Measurements from ENCODE around the gene RCBTB1.
A peak's percentile ranks its signal among the peaks of the same experiment; 100 is the strongest.
"Not testable (repeated sequence)": the region's sequence is repeated elsewhere in the genome, so short reads cannot be mapped to it uniquely, and the experiment has no call there.

Gene RCBTB1

DNA sequence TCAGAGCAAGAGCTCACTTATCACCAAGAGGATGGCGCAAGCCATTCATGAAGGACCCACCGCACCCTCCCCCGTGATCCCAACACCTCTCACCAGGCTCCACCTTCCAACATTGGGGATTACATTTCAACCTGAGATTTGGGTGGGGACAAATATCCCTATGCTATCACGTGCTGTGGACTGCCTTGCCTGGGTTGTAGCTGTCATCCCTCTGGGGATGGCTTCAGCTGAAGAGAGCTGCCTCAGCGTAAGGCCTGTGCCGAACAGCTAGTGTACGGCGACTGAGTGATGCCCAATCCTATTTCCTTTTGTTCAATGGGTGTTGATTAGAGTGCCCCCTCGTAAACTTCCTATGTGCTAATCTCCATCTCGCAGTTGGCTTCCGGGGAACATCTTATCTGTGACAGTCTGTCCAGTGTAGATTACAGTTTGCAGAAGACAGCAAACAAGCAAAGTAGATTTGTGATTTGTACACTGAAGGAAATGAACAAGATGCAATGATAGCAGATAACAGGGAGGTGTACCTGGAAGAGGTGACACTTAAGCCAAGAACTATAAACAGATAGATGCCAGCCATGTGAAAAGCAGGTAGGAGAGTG, 11.8 kb upstream of the RCBTB1 start:
- H3K9me3 ChIP-seq (ENCODE audit: control insufficient read depth in 1 of 2, low read length in 2 of 2): no peaks in the 10 kb centered on the region
- H3K27me3 ChIP-seq (ENCODE audit: low read depth, low read length): no peaks in the 10 kb centered on the region
- H3K4me3 ChIP-seq (ENCODE audit: low read depth in 1 of 2, low read length in 2 of 2): no peak overlapping the region
- H3K36me3 ChIP-seq (ENCODE audit: control insufficient read depth in 1 of 2, insufficient read depth in 2 of 2, low read length in 2 of 2): no peaks in the 10 kb centered on the region
- H3K4me1 ChIP-seq (ENCODE audit: control insufficient read depth in 1 of 2, insufficient read depth in 2 of 2, low read length in 2 of 2): no peaks in the 10 kb centered on the region
- no peak overlapping the region for H3K27ac ChIP-seq (ENCODE audit: low read length)

DNA sequence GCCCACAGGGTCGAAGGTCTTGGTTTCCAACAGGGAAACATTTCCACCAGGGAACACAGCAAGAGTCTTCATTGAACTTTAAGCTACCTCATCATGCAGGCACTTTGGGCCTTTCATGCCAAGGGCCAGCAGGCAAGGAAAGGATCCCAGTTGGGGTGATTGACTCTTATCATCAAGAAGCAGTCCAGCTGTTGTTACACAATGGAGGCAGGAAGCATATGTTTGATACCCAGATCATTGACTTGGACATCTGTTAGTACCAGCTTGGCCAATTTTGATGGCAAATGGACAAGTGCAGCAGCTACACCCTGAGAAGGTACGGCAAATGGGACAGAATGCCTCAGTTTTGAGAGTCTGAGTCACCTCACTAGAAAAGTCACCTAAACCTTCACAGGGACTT, 10.9 kb upstream of the RCBTB1 start:
- H3K4me3 ChIP-seq (ENCODE audit: low read depth in 1 of 2, low read length in 2 of 2): no peak overlapping the region
- H3K27me3 ChIP-seq (ENCODE audit: low read depth, low read length): no peaks in the 10 kb centered on the region
- H3K4me1 ChIP-seq (ENCODE audit: control insufficient read depth in 1 of 2, insufficient read depth in 2 of 2, low read length in 2 of 2): no peaks in the 10 kb centered on the region
- no peaks in the 10 kb centered on the region for H3K36me3 ChIP-seq (ENCODE audit: control insufficient read depth in 1 of 2, insufficient read depth in 2 of 2, low read length in 2 of 2)
- H3K27ac ChIP-seq (ENCODE audit: low read length): no peak overlapping the region
- no peaks in the 10 kb centered on the region for H3K9me3 ChIP-seq (ENCODE audit: control insufficient read depth in 1 of 2, low read length in 2 of 2)

DNA sequence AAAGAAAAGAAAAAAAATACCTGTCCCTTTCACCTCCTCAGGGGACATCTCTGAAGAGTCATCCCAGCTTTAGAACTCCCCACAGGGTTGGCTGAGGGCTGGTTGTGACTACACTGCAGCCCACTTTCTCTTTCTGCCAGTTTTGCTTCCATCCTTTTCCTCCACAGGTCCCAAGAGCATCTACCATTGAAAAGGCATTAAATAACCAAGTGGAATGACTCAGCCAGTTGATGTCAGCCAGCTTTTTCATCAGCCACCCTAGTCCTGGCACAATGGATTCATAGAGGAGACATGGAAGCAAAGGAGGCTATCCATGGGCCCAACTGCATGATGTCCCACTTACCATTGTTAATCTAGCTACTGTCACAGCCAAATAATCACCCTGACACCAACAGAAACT, 9.2 kb upstream of the RCBTB1 start:
- Histone ChIP-seq H3K27me3 (ENCODE audit: low read depth, low read length) (no peaks in the 10 kb centered on the region), H3K27ac (ENCODE audit: low read length) (no peak overlapping the region), H3K4me3 (ENCODE audit: low read depth in 1 of 2, low read length in 2 of 2) (no peak overlapping the region), H3K9me3 (ENCODE audit: control insufficient read depth in 1 of 2, low read length in 2 of 2) (no peaks in the 10 kb centered on the region), H3K36me3 (ENCODE audit: control insufficient read depth in 1 of 2, insufficient read depth in 2 of 2, low read length in 2 of 2) (no peaks in the 10 kb centered on the region), H3K4me1 (ENCODE audit: control insufficient read depth in 1 of 2, insufficient read depth in 2 of 2, low read length in 2 of 2) (no peaks in the 10 kb centered on the region)

DNA sequence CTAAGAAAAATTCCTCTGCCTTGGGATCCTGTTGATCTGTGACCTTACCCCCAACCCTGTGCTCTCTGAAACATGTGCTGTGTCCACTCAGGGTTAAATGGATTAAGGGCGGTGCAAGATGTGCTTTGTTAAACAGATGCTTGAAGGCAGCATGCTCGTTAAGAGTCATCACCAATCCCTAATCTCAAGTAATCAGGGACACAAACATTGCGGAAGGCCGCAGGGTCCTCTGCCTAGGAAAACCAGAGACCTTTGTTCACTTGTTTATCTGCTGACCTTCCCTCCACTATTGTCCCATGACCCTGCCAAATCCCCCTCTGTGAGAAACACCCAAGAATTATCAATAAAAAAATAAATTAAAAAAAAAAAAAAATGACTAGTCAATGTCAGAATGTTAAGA, 8.5 kb upstream of the RCBTB1 start:
- H3K27me3 ChIP-seq (ENCODE audit: low read depth, low read length): not testable (repeated sequence)

DNA sequence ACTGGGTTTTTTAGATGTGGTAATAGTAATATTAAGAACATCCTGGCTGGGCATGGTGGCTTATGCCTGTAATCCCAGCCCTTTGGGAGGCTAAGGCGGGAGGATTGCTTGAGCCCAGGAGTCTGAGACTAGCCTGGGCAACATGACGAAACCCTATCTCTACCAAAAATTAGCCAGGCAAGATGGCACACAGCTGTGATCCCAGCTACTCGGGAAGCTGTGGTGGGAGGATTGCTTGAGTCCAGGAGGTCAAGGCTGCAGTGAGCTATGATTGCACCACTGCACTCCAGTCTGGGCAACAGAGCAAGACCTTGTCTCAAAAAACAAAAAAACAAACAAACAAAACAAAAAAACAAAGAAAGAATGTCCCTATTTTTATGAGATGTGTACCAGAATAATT, 5.4 kb upstream of the RCBTB1 start:
- H3K4me1 ChIP-seq (ENCODE audit: control insufficient read depth in 1 of 2, insufficient read depth in 2 of 2, low read length in 2 of 2); H3K4me3 ChIP-seq (ENCODE audit: low read depth in 1 of 2, low read length in 2 of 2); H3K27ac ChIP-seq (ENCODE audit: low read length); H3K36me3 ChIP-seq (ENCODE audit: control insufficient read depth in 1 of 2, insufficient read depth in 2 of 2, low read length in 2 of 2); H3K9me3 ChIP-seq (ENCODE audit: control insufficient read depth in 1 of 2, low read length in 2 of 2); H3K27me3 ChIP-seq (ENCODE audit: low read depth, low read length): not testable (repeated sequence)

More for the DNA sequence above, 8.5 kb upstream of the RCBTB1 start:
- H3K27ac ChIP-seq (ENCODE audit: low read length); H3K4me1 ChIP-seq (ENCODE audit: control insufficient read depth in 1 of 2, insufficient read depth in 2 of 2, low read length in 2 of 2); H3K4me3 ChIP-seq (ENCODE audit: low read depth in 1 of 2, low read length in 2 of 2); H3K36me3 ChIP-seq (ENCODE audit: control insufficient read depth in 1 of 2, insufficient read depth in 2 of 2, low read length in 2 of 2); H3K9me3 ChIP-seq (ENCODE audit: control insufficient read depth in 1 of 2, low read length in 2 of 2): not testable (repeated sequence)

DNA sequence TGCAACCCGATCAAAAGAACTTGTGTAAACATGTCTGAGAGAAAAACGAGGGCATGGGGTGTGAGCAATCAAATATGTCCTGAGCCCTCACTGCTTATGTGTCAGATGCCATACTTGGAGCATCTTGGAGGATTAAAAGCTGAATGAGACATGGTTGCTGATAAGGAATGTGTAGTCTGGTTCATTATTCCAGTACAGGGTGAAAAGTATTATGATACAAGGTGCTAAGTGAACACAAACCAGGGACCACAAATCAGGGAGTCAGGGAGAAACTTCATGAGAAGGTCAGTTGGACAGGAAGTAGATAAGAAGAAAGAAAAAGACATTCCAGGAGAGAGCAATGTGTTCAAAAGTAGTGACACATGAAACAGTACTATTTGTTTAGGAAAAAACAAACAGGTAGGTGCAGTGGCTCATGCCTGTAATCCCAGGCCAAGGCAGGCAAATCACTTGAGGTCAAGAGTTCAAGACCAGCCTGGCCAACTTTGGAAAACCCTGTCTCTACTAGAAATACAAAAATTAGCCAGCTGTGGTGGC, 2.0 kb upstream of the RCBTB1 start:
- H3K36me3 ChIP-seq (ENCODE audit: control insufficient read depth in 1 of 2, insufficient read depth in 2 of 2, low read length in 2 of 2): no peaks in the 10 kb centered on the region
- peaks cover 4 to 7% of the 10 kb centered on the region in 2 donors for H3K4me1 ChIP-seq (ENCODE audit: control insufficient read depth in 1 of 2, insufficient read depth in 2 of 2, low read length in 2 of 2)
- no peaks in the 10 kb centered on the region for H3K27me3 ChIP-seq (ENCODE audit: low read depth, low read length)
- H3K4me3 ChIP-seq (ENCODE audit: low read depth in 1 of 2, low read length in 2 of 2): no peak overlapping the region
- no peaks in the 10 kb centered on the region for H3K9me3 ChIP-seq (ENCODE audit: control insufficient read depth in 1 of 2, low read length in 2 of 2)
- no peak overlapping the region for H3K27ac ChIP-seq (ENCODE audit: low read length)

DNA sequence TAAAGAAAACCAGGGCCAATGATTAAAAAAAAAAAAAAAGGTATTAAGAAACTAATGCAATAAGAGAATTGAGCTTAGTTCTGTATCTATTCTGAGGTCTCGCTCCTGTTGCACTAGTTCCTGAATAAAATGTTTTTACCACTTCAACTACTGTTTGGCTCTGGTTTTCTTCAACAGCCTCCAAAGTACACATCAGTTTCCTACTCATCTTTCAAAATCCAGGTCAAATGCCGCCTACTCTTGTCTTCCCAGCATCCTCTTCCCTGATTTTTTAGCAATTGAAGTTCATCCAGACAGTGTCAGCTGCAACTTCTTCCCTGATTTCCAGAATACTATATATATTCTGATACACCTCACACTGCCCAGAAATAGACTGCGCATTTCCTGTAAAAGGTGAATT, 1.4 kb upstream of the RCBTB1 start:
- no peaks in the 10 kb centered on the region for H3K27me3 ChIP-seq (ENCODE audit: low read depth, low read length)
- H3K4me3 ChIP-seq (ENCODE audit: low read depth in 1 of 2, low read length in 2 of 2): no peak overlapping the region
- no peak overlapping the region for H3K27ac ChIP-seq (ENCODE audit: low read length)
- peaks cover 4 to 7% of the 10 kb centered on the region in 2 donors for H3K4me1 ChIP-seq (ENCODE audit: control insufficient read depth in 1 of 2, insufficient read depth in 2 of 2, low read length in 2 of 2)
- no peaks in the 10 kb centered on the region for H3K9me3 ChIP-seq (ENCODE audit: control insufficient read depth in 1 of 2, low read length in 2 of 2)
- H3K36me3 ChIP-seq (ENCODE audit: control insufficient read depth in 1 of 2, insufficient read depth in 2 of 2, low read length in 2 of 2): no peaks in the 10 kb centered on the region

DNA sequence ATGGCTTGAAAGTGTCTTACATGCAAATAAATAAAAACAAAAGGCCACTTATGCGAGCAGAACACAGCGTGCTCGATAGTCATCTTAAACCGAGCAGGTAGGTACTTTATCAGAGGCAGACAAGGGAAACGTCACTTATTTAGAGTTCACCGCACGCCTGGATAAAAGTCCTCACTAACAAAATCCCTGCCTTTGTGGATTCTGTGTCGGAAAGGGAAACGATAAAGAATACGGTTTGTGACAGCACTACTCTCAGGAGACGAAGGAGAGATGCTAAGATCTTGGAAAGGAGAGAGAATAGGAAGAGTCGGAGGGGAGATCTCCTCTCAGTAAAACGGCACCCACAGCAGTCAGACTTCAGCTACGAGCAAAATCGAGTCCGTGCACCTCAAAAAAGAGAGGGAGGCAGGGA, 581 bp downstream of the RCBTB1 start:
- no peaks in the 10 kb centered on the region for H3K36me3 ChIP-seq (ENCODE audit: control insufficient read depth in 1 of 2, insufficient read depth in 2 of 2, low read length in 2 of 2)
- H3K4me1 ChIP-seq (ENCODE audit: control insufficient read depth in 1 of 2, insufficient read depth in 2 of 2, low read length in 2 of 2): peaks cover 4 to 7% of the 10 kb centered on the region in 2 donors

DNA sequence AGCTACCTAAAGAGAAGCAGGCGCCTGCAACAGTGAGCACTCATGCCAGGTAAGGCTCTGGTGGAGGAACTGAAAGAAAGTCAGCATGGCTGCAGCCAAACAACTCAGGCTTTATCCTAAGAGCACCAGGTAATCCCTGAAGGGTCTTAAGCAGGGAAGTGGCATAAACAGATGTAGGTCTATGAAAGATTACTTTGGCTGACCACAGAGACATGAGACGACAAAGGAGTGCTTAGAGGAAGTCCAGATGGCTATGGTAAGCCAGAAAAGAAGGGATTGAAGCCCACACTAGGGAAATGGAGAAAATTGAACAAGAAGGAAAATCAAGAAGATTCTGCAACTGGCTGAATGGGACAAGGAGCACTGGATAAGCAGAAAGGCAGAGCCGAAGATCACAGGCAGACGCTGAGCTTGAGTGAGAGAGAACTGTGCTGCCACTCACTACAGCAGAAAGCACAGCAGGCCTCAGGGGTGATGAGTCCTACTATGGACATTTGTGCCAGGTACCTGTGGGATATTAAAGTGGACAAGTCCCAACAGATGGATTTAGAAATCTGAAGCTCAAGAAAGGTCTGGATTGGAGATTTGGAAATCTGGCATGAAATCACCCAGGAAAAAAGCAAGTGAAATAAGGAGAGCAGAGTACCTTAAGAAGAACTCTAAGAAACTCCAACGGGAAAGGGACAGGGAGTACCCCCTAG, 4.2 kb downstream of the RCBTB1 start:
- no peaks in the 10 kb centered on the region for H3K9me3 ChIP-seq (ENCODE audit: control insufficient read depth in 1 of 2, low read length in 2 of 2)
- H3K4me1 ChIP-seq (ENCODE audit: control insufficient read depth in 1 of 2, insufficient read depth in 2 of 2, low read length in 2 of 2): peaks cover 2 to 4% of the 10 kb centered on the region in 2 donors
- no peak overlapping the region for H3K27ac ChIP-seq (ENCODE audit: low read length)
- peaks cover 0 to 7% of the 10 kb centered on the region in 2 donors for H3K36me3 ChIP-seq (ENCODE audit: control insufficient read depth in 1 of 2, insufficient read depth in 2 of 2, low read length in 2 of 2)
- H3K4me3 ChIP-seq (ENCODE audit: low read depth in 1 of 2, low read length in 2 of 2): no peak overlapping the region
- no peaks in the 10 kb centered on the region for H3K27me3 ChIP-seq (ENCODE audit: low read depth, low read length)

More for the DNA sequence above, 581 bp downstream of the RCBTB1 start:
- H3K4me3 ChIP-seq (ENCODE audit: low read depth in 1 of 2, low read length in 2 of 2): peak overlapping the region; percentile 75 to 94
- H3K27me3 ChIP-seq (ENCODE audit: low read depth, low read length): no peaks in the 10 kb centered on the region
- H3K27ac ChIP-seq (ENCODE audit: low read length): no peak overlapping the region
- H3K9me3 ChIP-seq (ENCODE audit: control insufficient read depth in 1 of 2, low read length in 2 of 2): no peaks in the 10 kb centered on the region

DNA sequence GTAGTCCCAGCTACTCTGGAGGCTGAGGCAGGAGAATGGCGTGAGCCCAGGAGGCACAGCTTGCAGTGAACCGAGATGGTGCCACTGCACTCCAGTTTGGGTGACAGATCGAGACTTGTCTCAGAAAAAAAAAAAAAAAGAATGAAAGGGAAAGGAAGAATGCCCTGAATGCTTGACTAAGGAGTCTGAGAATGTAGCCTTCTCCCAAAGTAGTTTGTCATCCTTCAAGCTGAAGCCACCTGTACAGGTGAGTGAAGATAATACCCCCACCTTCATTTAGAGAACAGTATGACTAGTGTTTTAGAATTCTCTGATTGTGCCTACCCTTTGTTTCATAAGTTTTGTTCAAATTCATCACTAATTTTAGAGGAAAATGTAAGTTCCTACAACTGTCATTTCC, 5.9 kb downstream of the RCBTB1 start:
- peaks cover 0 to 7% of the 10 kb centered on the region in 2 donors for H3K36me3 ChIP-seq (ENCODE audit: control insufficient read depth in 1 of 2, insufficient read depth in 2 of 2, low read length in 2 of 2)
- H3K4me1 ChIP-seq (ENCODE audit: control insufficient read depth in 1 of 2, insufficient read depth in 2 of 2, low read length in 2 of 2): peaks cover 0 to 4% of the 10 kb centered on the region in 2 donors
- no peak overlapping the region for H3K4me3 ChIP-seq (ENCODE audit: low read depth in 1 of 2, low read length in 2 of 2)
- no peaks in the 10 kb centered on the region for H3K9me3 ChIP-seq (ENCODE audit: control insufficient read depth in 1 of 2, low read length in 2 of 2)
- no peaks in the 10 kb centered on the region for H3K27me3 ChIP-seq (ENCODE audit: low read depth, low read length)
- H3K27ac ChIP-seq (ENCODE audit: low read length): no peak overlapping the region

DNA sequence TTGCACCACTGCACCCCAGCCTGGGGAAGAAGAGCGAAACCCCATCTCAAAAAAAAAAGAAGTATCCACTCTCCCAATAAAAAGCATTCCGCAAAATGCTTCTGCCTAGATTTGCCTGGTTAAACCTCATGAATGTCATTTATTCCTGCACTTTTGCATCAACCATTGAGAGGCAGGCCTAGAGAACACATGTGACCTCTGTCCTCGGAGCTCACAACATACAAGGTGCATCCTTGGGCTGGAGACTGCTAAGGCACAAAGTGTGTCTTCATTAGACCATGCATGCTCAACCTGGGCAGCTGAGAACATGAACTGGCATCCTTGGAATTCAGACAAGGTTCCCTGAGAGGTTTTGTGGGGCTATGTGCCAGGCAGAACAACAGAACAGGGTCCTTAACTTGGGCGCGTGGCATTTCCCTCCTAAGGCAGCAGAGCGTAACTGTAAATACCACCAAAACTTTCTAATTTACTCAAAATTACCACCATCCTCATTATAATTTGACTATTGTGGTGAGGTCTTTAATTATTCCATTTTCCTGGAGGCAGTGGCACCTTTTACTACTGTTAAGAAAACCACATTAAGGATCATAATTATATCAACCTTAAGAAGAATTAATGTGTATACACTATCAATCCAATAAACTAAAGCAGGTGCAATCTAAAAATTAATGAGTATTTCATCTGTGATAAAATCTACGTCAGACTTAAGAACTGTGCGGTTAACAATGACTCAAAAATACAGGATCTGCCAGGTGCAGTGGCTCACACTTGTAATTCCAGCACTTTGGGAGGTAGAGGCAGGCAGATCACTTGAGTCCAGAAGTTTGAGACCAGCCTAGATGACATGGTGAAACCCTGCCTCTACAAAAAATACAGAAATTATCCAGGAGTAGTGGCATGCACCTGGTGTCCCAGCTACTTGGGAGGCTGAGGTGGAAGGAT, 13.8 kb downstream of the RCBTB1 start:
- Histone ChIP-seq H3K4me3 (ENCODE audit: low read depth in 1 of 2, low read length in 2 of 2) (no peak overlapping the region), H3K9me3 (ENCODE audit: control insufficient read depth in 1 of 2, low read length in 2 of 2) (no peaks in the 10 kb centered on the region), H3K36me3 (ENCODE audit: control insufficient read depth in 1 of 2, insufficient read depth in 2 of 2, low read length in 2 of 2) (peaks cover 0 to under 1% of the 10 kb centered on the region in 2 donors), H3K27me3 (ENCODE audit: low read depth, low read length) (no peaks in the 10 kb centered on the region), H3K27ac (ENCODE audit: low read length) (no peak overlapping the region), H3K4me1 (ENCODE audit: control insufficient read depth in 1 of 2, insufficient read depth in 2 of 2, low read length in 2 of 2) (no peaks in the 10 kb centered on the region)
